ENCODE measurements around the gene PLCB3. TPM values are rescaled to one million over a fixed set of nuclear protein-coding genes. Genes with fewer than 3 reads are reported as not detected.

Gene PLCB3
- total RNA-seq, 2 experiments from 2014 or later: 4.4 to 4.7 TPM

DNA sequence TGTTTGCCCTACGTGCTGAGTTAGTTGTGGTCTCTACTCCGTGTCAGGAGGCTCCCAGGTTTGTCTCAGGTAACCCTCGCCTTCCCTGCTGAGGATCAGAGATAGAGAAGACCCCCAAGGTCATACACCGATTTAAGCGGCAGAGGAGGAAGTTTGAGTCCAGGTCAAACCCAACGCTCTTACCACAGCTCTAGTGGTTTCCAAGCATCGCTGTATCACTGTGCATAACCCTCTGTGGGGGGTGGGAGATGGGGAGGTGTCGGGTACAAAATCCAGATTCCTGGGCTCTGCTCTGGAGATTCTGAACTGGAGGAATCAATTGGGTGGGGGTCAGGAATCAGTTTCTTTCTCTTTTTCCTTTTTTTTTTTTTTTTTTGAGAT is 20.4 kb upstream of the PLCB3 start:
- Mint-ChIP-seq H3K27me3 (ENCODE audit: low read depth) (no peaks in the 10 kb centered on the region), H3K4me1 (ENCODE audit: low read depth) (peaks cover 47% of the 10 kb centered on the region)
- CTCF ChIA-PET: no interaction called here

DNA sequence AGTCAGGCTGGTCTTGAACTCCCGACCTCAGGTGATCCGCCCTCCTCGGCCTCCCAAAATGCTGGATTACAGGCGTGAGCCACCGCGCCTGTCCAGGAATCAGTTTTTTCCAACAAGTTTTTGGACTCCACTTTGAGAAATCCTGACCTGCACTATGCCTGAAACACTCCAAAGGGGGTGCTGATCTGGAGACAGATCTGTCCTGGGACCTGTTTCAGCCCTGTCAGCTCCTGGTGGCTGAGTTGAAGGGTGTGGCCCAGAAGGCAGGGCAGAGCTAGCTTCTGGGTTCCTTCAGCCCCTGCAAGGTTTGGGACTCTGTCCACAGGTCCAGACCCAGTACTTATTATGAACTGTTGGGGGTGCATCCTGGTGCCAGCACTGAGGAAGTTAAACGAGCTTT is 19.8 kb upstream of the PLCB3 start:
- Mint-ChIP-seq H3K27ac (no peak overlapping the region), H3K27me3 (ENCODE audit: low read depth) (no peaks in the 10 kb centered on the region), H3K36me3 (ENCODE audit: low read depth) (peaks cover 3% of the 10 kb centered on the region), H3K4me3 (peak overlapping the region; percentile 78), H3K4me1 (ENCODE audit: low read depth) (peaks cover 47% of the 10 kb centered on the region), H3K9me3 (no peaks in the 10 kb centered on the region)
- no peak for DNase-seq
- CTCF ChIA-PET: interaction anchor here (1.6 kb wide), 1 partner anchor 27 kb away, joined by 7 read pairs; no protein-coding TSS in a partner anchor
- intact Hi-C loops (cut with micrococcal nuclease): loop anchor here (2.0 kb wide), 1 partner anchor 15 kb away; the partner anchor contains the start of gene PPP1R14B

More for the DNA sequence above, 20.4 kb upstream of the PLCB3 start:
- H3K36me3 Mint-ChIP-seq (ENCODE audit: low read depth): peaks cover 3% of the 10 kb centered on the region
- no peak for DNase-seq
- H3K9me3 Mint-ChIP-seq: no peaks in the 10 kb centered on the region
- peak overlapping the region; percentile 78 for H3K4me3 Mint-ChIP-seq
- intact Hi-C loops (cut with micrococcal nuclease): loop anchor here (1.0 to 2.0 kb wide), 5 partner anchors 10 to 74 kb away; partner anchors contain the start of genes ESRRA, FKBP2 and PPP1R14B
- peak overlapping the region; percentile 75 for H3K27ac Mint-ChIP-seq

DNA sequence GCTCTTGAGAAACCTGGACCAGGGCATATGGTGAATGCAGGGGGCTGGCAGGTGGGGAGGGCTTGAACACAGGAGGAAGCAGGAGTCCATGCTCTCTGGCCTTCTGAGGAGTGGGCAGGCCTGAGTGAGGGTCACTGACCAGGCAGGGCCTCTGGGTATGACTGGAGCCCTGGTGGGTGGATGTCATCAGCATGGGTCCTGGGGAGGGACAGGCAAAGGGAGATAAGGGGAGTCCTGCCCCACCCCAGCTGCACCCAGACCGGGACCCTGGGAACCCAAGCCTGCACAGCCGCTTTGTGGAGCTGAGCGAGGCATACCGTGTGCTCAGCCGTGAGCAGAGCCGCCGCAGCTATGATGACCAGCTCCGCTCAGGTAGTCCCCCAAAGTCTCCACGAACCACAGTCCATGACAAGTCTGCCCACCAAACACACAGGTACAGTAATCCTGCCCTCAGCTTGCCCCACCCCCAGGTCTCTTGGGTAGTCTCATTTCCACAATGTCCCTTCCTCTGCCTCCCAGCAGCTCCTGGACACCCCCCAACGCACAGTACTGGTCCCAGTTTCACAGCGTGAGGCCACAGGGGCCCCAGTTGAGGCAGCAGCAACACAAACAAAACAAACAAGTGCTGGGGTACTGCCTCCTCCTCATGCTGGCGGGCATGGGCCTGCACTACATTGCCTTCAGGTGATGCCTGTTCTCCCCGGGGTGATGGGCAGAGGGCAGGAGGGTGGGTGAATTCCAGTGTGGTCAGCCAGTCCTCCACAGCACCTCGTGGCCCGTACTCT is 19.0 kb upstream of the PLCB3 start:
- Mint-ChIP-seq H3K27me3 (ENCODE audit: low read depth) (no peaks in the 10 kb centered on the region), H3K27ac (peak overlapping the region; percentile 39), H3K9me3 (no peaks in the 10 kb centered on the region), H3K4me3 (peak overlapping the region; percentile 78), H3K4me1 (ENCODE audit: low read depth) (peaks cover 44% of the 10 kb centered on the region), H3K36me3 (ENCODE audit: low read depth) (peaks cover 4% of the 10 kb centered on the region)
- no peak for DNase-seq
- intact Hi-C loops (cut with micrococcal nuclease): no loop called here
- CTCF ChIA-PET: interaction anchor here (1.6 kb wide), 1 partner anchor 28 kb away, joined by 7 read pairs; no protein-coding TSS in a partner anchor

DNA sequence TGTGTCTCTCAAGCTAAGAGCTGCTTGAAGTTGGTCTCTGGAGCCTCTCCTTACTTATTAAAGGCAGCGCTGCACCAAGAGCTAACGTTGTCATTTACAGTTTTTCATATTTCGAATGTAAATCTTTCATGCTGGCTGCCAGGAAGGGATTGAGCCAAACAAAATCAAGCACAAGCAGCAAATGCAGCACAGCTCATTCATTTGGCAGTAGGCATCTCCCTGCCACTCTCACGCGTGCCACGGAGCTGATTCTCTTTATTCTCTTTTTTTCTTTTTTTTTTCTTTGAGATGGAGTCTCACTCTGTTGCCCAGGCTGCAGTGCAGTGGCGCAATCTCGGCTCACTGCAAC is 18.4 kb upstream of the PLCB3 start:
- no peak for DNase-seq
- peak overlapping the region; percentile 61 for H3K4me3 Mint-ChIP-seq
- CTCF ChIA-PET: interaction anchor here (1.6 kb wide), 1 partner anchor 28 kb away, joined by 7 read pairs; no protein-coding TSS in a partner anchor
- H3K27me3 Mint-ChIP-seq (ENCODE audit: low read depth): no peaks in the 10 kb centered on the region
- peaks cover 4% of the 10 kb centered on the region for H3K36me3 Mint-ChIP-seq (ENCODE audit: low read depth)
- no peaks in the 10 kb centered on the region for H3K9me3 Mint-ChIP-seq
- intact Hi-C loops (cut with micrococcal nuclease): no loop called here
- H3K27ac Mint-ChIP-seq: no peak overlapping the region
- H3K4me1 Mint-ChIP-seq (ENCODE audit: low read depth): peaks cover 39% of the 10 kb centered on the region

DNA sequence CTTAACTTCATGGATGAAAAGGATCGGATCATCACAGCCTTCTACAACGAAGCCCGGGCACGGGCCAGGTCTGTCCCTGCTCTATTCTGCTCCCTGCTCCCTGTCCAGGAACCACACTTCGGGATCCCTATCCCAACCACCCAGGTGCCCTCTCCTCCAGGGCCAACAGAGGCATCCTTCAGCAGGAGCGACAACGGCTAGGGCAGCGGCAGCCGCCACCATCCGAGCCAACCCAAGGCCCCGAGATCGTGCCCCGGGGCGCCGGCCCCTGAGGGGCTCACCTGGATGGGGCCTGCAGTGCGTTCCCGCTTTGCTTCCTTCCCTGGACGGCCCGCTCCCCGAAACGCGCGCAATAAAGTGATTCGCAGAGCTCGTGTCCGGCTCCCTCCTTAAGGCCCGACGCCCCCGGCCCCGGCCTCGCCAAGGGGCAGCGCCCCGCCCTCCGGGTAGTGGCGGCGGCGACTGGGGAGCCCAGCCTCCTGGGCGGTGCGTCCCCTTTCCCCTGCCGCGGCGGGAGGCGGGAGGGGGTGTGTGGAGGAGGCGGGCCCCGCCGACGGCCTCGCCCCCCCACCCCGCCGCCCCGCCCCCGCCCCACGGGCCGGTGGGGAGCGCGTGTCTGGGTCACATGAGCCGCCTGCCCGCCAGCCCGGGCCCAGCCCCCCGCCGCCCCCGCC is 17.3 kb upstream of the PLCB3 start, which contains the start of gene VEGFB:
Gene VEGFB (plus strand): TSS at position 672 of the 674 bp plus-strand sequence. CDS start 250 bp downstream, outside the sequence.
- DNase-seq: peak; percentile 57
- Mint-ChIP-seq H3K36me3 (ENCODE audit: low read depth) (peaks cover 4% of the 10 kb centered on the region), H3K27ac (peak within 1 kb of the TSS; percentile 59), H3K4me3 (peak within 1 kb of the TSS; percentile 81), H3K4me1 (ENCODE audit: low read depth) (peaks cover 33% of the 10 kb centered on the region), H3K27me3 (ENCODE audit: low read depth) (no peaks in the 10 kb centered on the region), H3K9me3 (no peaks in the 10 kb centered on the region)
- intact Hi-C loops (cut with micrococcal nuclease): no loop called here
- CTCF ChIA-PET: no interaction called here

DNA sequence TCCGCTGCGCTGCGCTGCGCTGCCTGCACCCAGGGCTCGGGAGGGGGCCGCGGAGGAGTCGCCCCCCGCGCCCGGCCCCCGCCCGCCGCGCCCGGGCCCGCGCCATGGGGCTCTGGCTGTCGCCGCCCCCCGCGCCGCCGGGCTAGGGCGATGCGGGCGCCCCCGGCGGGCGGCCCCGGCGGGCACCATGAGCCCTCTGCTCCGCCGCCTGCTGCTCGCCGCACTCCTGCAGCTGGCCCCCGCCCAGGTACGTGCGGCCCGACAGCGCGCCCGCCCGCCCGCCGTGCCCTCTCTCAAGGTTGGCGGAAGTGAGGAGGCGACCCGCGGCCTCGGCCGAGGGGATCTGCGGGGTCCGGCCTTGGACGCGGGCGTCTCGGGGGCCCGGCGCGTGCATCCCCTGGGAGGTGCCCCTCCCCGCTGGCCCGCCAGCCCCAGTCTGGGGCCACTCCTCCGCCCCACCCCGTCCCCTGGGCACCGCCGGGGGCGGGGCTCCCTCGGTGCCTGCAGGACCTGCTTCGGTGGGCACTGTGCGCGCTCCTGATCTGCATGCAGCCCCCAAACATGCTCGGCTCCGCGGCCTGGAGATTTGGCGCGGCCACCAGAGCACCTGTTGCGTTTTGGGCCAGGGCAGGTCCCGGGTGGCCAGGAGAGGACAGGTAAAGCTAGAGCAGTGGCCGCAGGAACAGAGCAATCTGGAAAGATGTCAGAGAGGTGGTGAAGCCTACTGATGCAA is 16.5 kb upstream of the PLCB3 start:
- Mint-ChIP-seq H3K9me3 (no peaks in the 10 kb centered on the region), H3K27ac (peak overlapping the region; percentile 59), H3K4me1 (ENCODE audit: low read depth) (peaks cover 31% of the 10 kb centered on the region), H3K4me3 (peak overlapping the region; percentile 81), H3K36me3 (ENCODE audit: low read depth) (peaks cover 7% of the 10 kb centered on the region), H3K27me3 (ENCODE audit: low read depth) (no peaks in the 10 kb centered on the region)
- intact Hi-C loops (cut with micrococcal nuclease): no loop called here
- peak; percentile 47 for DNase-seq
- CTCF ChIA-PET: no interaction called here

DNA sequence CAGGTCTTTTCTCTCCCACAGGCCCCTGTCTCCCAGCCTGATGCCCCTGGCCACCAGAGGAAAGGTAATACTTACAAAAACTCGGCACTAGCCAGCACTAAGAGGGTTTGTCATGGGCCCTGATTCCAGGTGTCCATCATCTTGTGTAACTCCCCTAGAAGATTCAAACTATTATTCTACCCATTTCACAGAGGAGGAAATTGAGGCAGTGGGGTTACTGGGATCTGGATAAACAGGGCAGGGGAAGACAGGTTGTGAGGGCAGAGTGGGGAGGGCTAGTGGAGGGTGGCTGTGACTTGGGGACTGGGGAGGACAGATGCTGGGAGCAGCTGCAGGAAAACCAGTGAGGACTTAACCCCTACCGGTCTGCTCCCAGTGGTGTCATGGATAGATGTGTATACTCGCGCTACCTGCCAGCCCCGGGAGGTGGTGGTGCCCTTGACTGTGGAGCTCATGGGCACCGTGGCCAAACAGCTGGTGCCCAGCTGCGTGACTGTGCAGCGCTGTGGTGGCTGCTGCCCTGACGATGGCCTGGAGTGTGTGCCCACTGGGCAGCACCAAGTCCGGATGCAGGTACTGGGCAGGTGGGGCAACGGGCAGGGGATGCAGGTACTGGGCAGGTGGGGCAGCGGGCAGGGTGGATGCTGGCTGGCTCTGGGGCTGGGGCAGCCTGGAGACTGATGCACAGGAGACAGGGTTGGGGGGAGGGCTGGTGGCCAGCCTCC is 15.7 kb upstream of the PLCB3 start:
- intact Hi-C loops (cut with micrococcal nuclease): no loop called here
- peaks cover 35% of the 10 kb centered on the region for H3K4me1 Mint-ChIP-seq (ENCODE audit: low read depth)
- DNase-seq: no peak
- no peaks in the 10 kb centered on the region for H3K9me3 Mint-ChIP-seq
- peaks cover 10% of the 10 kb centered on the region for H3K36me3 Mint-ChIP-seq (ENCODE audit: low read depth)
- H3K4me3 Mint-ChIP-seq: peak overlapping the region; percentile 81
- CTCF ChIA-PET: interaction anchor here (1.0 to 1.3 kb wide), 2 partner anchors 9 to 42 kb away, joined by 3 read pairs; no protein-coding TSS in a partner anchor
- no peaks in the 10 kb centered on the region for H3K27me3 Mint-ChIP-seq (ENCODE audit: low read depth)
- H3K27ac Mint-ChIP-seq: peak overlapping the region; percentile 59

DNA sequence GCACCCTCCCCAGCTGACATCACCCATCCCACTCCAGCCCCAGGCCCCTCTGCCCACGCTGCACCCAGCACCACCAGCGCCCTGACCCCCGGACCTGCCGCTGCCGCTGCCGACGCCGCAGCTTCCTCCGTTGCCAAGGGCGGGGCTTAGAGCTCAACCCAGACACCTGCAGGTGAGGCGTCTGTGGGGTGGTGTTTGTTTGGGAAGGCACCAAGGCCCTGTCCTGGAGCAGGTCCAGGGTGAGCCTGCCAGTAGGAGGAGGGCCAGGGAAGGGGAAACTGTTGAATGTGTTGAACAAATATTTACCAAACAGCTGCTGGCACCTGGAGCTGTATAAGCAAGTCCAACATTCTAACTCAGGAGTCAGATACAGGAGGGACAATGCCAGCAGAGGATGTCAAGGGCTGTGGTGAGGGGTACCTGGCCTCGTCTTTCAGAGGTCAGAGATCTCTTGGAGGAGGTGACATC is 13.8 kb upstream of the PLCB3 start:
- DNase-seq: no peak
- CTCF ChIA-PET: interaction anchor here (0.7 to 2.7 kb wide), 4 partner anchors 31 to 118 kb away, joined by 3 to 6 read pairs (median 4); partner anchors contain the start of genes CATSPERZ and FERMT3
- peak overlapping the region; percentile 59 for H3K27ac Mint-ChIP-seq
- no peaks in the 10 kb centered on the region for H3K9me3 Mint-ChIP-seq
- H3K27me3 Mint-ChIP-seq (ENCODE audit: low read depth): no peaks in the 10 kb centered on the region
- no peak overlapping the region for H3K4me3 Mint-ChIP-seq
- peaks cover 11% of the 10 kb centered on the region for H3K36me3 Mint-ChIP-seq (ENCODE audit: low read depth)
- intact Hi-C loops (cut with micrococcal nuclease): no loop called here
- H3K4me1 Mint-ChIP-seq (ENCODE audit: low read depth): peaks cover 27% of the 10 kb centered on the region

DNA sequence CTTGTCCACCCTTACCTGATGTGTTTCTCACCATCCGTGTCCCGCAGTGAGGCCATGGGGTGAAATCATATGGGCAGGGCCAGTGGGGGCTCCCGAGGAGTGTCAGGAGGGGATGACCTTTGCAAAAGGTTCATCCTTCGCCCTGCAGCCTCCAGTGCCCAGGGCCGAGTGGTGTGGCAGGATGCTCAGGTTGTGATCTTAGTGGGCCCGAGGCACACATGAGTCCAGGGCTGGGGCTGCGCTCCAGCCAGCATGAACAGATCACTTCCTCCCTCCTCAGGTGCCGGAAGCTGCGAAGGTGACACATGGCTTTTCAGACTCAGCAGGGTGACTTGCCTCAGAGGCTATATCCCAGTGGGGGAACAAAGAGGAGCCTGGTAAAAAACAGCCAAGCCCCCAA is 13.3 kb upstream of the PLCB3 start:
- H3K4me3 Mint-ChIP-seq: no peak overlapping the region
- CTCF ChIA-PET: interaction anchor here (0.8 to 2.7 kb wide), 3 partner anchors 47 to 67 kb away, joined by 3 to 6 read pairs (median 3); partner anchors contain the start of genes CATSPERZ and GPR137
- intact Hi-C loops (cut with micrococcal nuclease): no loop called here
- peaks cover 30% of the 10 kb centered on the region for H3K4me1 Mint-ChIP-seq (ENCODE audit: low read depth)
- H3K9me3 Mint-ChIP-seq: no peaks in the 10 kb centered on the region
- peak overlapping the region; percentile 98 for H3K27ac Mint-ChIP-seq
- no peak for DNase-seq
- H3K36me3 Mint-ChIP-seq (ENCODE audit: low read depth): peaks cover 14% of the 10 kb centered on the region
- H3K27me3 Mint-ChIP-seq (ENCODE audit: low read depth): no peaks in the 10 kb centered on the region

DNA sequence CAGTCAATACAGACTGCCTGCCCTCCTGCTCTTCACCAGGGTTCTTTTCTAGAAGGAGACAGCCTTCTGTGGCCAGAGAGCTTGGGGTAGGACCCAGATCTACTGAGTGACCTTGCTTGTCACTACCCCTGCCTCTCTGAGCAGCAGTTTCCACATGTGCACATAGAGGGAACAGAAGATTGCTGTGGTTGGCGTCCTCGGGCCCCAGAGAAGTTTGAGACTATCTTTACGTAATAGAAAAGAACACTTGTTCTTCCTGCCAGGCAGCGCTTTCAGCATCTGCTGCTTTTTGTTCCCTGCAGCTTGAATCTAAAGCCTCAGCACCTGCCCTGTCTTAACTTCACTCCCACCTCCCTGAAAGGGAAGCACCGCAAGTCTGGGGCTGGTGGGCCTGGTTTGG is 12.3 kb upstream of the PLCB3 start:
- Mint-ChIP-seq H3K4me3 (peak overlapping the region; percentile 27), H3K27me3 (ENCODE audit: low read depth) (no peaks in the 10 kb centered on the region), H3K27ac (peak overlapping the region; percentile 98), H3K4me1 (ENCODE audit: low read depth) (peaks cover 37% of the 10 kb centered on the region), H3K9me3 (no peaks in the 10 kb centered on the region), H3K36me3 (ENCODE audit: low read depth) (peaks cover 22% of the 10 kb centered on the region)
- DNase-seq: no peak
- CTCF ChIA-PET: interaction anchor here (0.7 to 2.7 kb wide), 3 partner anchors 41 to 66 kb away, joined by 3 to 6 read pairs (median 4); partner anchors contain the start of gene CATSPERZ
- intact Hi-C loops (cut with micrococcal nuclease): no loop called here
